Mesothelial cell of epicardium (in vitro differentiated cells): ENCODE measurements around the gene PLCB1. TPM values are rescaled to one million over a fixed set of nuclear protein-coding genes. Genes with fewer than 3 reads are reported as not detected.

ENCODE experiments used
- DNase-seq, 2 experiments: peaks; one replicate each; pipeline ENCODE4 v3.0.0; 2021; ENCODE audit warnings: low spot score in 2 of 2; ENCODE audit not compliant: unreplicated experiment in 2 of 2
- H3K27ac Mint-ChIP-seq: 2 replicates; pipeline ENCODE4 v1.8.0; 2021; ENCODE audit warnings: mixed read lengths
- H3K27me3 Mint-ChIP-seq: 2 replicates; pipeline ENCODE4 v1.8.0; 2021; ENCODE audit warnings: low read depth, mixed read lengths
- H3K36me3 Mint-ChIP-seq: 2 replicates; pipeline ENCODE4 v1.8.0; 2021; ENCODE audit warnings: mixed read lengths
- H3K4me1 Mint-ChIP-seq: 2 replicates; pipeline ENCODE4 v1.8.0; 2021; ENCODE audit warnings: mixed read lengths
- H3K4me3 Mint-ChIP-seq: 2 replicates; pipeline ENCODE4 v1.8.0; 2021; ENCODE audit warnings: mild to moderate bottlenecking, moderate library complexity, mixed read lengths
- H3K9me3 Mint-ChIP-seq: 2 replicates; pipeline ENCODE4 v1.8.0; 2021; ENCODE audit warnings: mixed read lengths
- CTCF ChIP-seq: fragments of 200-600 bp; sonication (generic); IDR thresholded peaks from one replicate; pipeline ENCODE4 v1.5.0; 2021; ENCODE audit warnings: antibody characterized with exemption; ENCODE audit not compliant: unreplicated experiment
- total RNA-seq: library from RNA; stranded (reverse); gene quantifications from 3 replicates; pipeline ENCODE4 v1.2.1, GENCODE V29; 2021

The PLCB1 gene
- total RNA-seq, 1 donor from 2014 or later: 41.5 TPM

GRCh38 chr20:8365634-8366033 lies 233.6 kb downstream of the PLCB1 start:
- DNase-seq: no peak
- Mint-ChIP-seq H3K4me3 (no peak overlapping the region), H3K4me1 (peaks cover 19% of the 10 kb centered on the region), H3K27ac (no peak overlapping the region), H3K36me3 (no peaks in the 10 kb centered on the region), H3K9me3 (no peaks in the 10 kb centered on the region), H3K27me3 (peaks cover 14% of the 10 kb centered on the region)
- no peak for TF ChIP-seq CTCF

GRCh38 chr20:8366303-8366923 lies 234.3 kb downstream of the PLCB1 start:
- H3K36me3 Mint-ChIP-seq: no peaks in the 10 kb centered on the region
- no peaks in the 10 kb centered on the region for H3K9me3 Mint-ChIP-seq
- no peak overlapping the region for H3K4me3 Mint-ChIP-seq
- TF ChIP-seq CTCF: no peak
- H3K27me3 Mint-ChIP-seq: peaks cover 19% of the 10 kb centered on the region
- no peak overlapping the region for H3K27ac Mint-ChIP-seq
- DNase-seq: no peak
- H3K4me1 Mint-ChIP-seq: peaks cover 12% of the 10 kb centered on the region

DNA sequence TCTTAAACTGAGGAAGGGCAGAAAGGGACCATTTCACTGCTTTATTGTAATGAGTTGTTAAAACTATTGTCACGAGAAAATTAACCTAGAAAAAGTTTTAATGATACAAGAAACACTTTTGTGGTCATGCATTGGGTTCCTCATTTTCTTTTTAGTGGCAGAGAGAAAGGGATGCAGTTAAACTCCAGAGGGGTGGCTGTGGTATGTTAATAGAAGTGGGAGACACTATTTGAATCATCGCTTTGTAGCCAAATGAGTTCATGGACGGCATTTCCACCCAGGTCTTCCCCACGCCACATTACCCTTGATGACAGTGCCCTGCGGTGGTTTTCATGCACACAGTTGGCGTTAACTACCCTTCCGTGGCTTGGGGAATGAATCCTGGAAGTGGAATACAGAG lies 235.6 kb downstream of the PLCB1 start:
- Mint-ChIP-seq H3K4me1 (peaks cover 3% of the 10 kb centered on the region), H3K36me3 (no peaks in the 10 kb centered on the region), H3K4me3 (no peak overlapping the region), H3K27ac (no peak overlapping the region), H3K27me3 (peaks cover 19% of the 10 kb centered on the region), H3K9me3 (no peaks in the 10 kb centered on the region)
- TF ChIP-seq CTCF: no peak
- DNase-seq: no peak

GRCh38 chr20:8368670-8369069 lies 236.6 kb downstream of the PLCB1 start:
- H3K27me3 Mint-ChIP-seq: peaks cover 19% of the 10 kb centered on the region
- H3K9me3 Mint-ChIP-seq: no peaks in the 10 kb centered on the region
- DNase-seq: no peak
- peaks cover 4% of the 10 kb centered on the region for H3K4me1 Mint-ChIP-seq
- H3K4me3 Mint-ChIP-seq: no peak overlapping the region
- TF ChIP-seq CTCF: no peak
- H3K27ac Mint-ChIP-seq: no peak overlapping the region
- no peaks in the 10 kb centered on the region for H3K36me3 Mint-ChIP-seq

DNA sequence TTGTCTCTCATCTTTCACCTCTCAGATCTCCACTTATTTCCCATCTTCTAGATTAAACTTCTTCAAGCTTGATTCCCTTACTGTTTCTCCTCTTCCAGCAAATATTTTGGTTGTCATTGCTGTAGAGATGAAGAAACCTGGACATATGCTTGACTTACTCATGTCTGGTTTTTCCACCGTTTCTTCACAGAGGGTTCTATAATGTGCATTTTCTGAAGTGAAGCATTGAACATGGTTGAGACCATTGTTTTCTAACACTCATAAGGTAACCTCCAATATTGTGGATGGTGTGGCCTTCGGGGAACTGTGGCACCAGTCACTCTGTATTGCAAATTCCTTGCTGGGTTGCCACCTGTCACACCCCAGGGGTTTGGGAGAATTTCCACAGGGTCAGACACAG lies 237.2 kb downstream of the PLCB1 start:
- Mint-ChIP-seq H3K27me3 (peaks cover 19% of the 10 kb centered on the region), H3K9me3 (no peaks in the 10 kb centered on the region), H3K4me1 (peaks cover 4% of the 10 kb centered on the region)

More for the DNA sequence above, 237.2 kb downstream of the PLCB1 start:
- TF ChIP-seq CTCF: no peak
- H3K36me3 Mint-ChIP-seq: no peaks in the 10 kb centered on the region
- no peak overlapping the region for H3K27ac Mint-ChIP-seq
- no peak for DNase-seq
- no peak overlapping the region for H3K4me3 Mint-ChIP-seq
